Measurements from ENCODE around the gene PBXIP1. TPM values are rescaled to one million over a fixed set of nuclear protein-coding genes. Genes with fewer than 3 reads are reported as not detected.

The PBXIP1 gene
- total and polyA plus RNA-seq, 2 of the 13 experiments (the other 11 are each of a cell fraction or from before 2014, with no cell fraction given): 16.3 to 31.9 TPM

- TF ChIP-seq PHF20 (CRISPR knock-in tag; IDR thresholded peaks at IDR 0.05): peak; percentile 73
- no peak for TF ChIP-seq ZNF883 (CRISPR knock-in tag; IDR thresholded peaks at IDR 0.05; ENCODE audit: not compliant biosample characterization)
- TF ChIP-seq ZBTB4 (CRISPR knock-in tag; IDR thresholded peaks at IDR 0.05; ENCODE audit: borderline replicate concordance): no peak
- TF ChIP-seq TEAD3 (CRISPR knock-in tag; optimal IDR thresholded peaks at IDR 0.05; ENCODE audit: borderline replicate concordance): no peak
- no peak for TF ChIP-seq ZNF382 (CRISPR knock-in tag; IDR thresholded peaks at IDR 0.05; ENCODE audit: borderline replicate concordance)
- peak; percentile 97 for TF ChIP-seq PATZ1 (CRISPR knock-in tag; IDR thresholded peaks at IDR 0.05)
- TF ChIP-seq PLRG1 (conservative IDR thresholded peaks at IDR 0.05): no peak
- peak; percentile 60; the same call in 1 of the 2 replicates for TF ChIP-seq ZSCAN9 (CRISPR knock-in tag; IDR thresholded peaks at IDR 0.05; ENCODE audit: borderline replicate concordance)
- TF ChIP-seq ZNF639 (CRISPR knock-in tag; conservative IDR thresholded peaks at IDR 0.05): peak; percentile 97
- TF ChIP-seq SRSF4 (IDR thresholded peaks at IDR 0.05; ENCODE audit: low read depth, low read length, poor library complexity, severe bottlenecking): peak; percentile 65
- peak; percentile 72; the same call in 1 of the 2 replicates for TF ChIP-seq FOXC1 (CRISPR knock-in tag; IDR thresholded peaks at IDR 0.05; ENCODE audit: borderline replicate concordance)
- no peak for TF ChIP-seq NR2F6 (IDR thresholded peaks at IDR 0.05)
- TF ChIP-seq NR2F6 (CRISPR knock-in tag; IDR thresholded peaks at IDR 0.05): no peak; the same call in 1 of the 2 replicates
- peak; percentile 58; the same call in 1 of the 2 replicates for TF ChIP-seq FLYWCH1 (CRISPR knock-in tag; IDR thresholded peaks at IDR 0.05)
- peak; percentile 78 for TF ChIP-seq ZNF430 (CRISPR knock-in tag; IDR thresholded peaks at IDR 0.05)
- TF ChIP-seq ARNT2 (CRISPR knock-in tag; IDR thresholded peaks at IDR 0.05; ENCODE audit: low read depth): peak; percentile 87
- peak; percentile 24; the same call in 1 of the 2 replicates for TF ChIP-seq PRDM15 (CRISPR knock-in tag; IDR thresholded peaks at IDR 0.05)
- peak; percentile 56; the same call in 1 of the 2 replicates for TF ChIP-seq ZNF580 (CRISPR knock-in tag; IDR thresholded peaks at IDR 0.05; ENCODE audit: borderline replicate concordance, low read depth)
Measured at GRCh38 chr1:154961207-154962155, 5.6 kb upstream of the PBXIP1 start, which contains the start of gene PYGO2 (continued).
